Right lobe of liver (tissue), 6 donors: Measurements from ENCODE around the gene LEF1. TPM values are rescaled to one million over a fixed set of nuclear protein-coding genes. Genes with fewer than 3 reads are reported as not detected.

Source experiments
- ATAC-seq, 4 donors: fragments of 200-7000 bp; cut with Tn5 transposase; one replicate each; pipeline ENCODE4 v1.9.1; 2020; ENCODE audit warnings: mild to moderate bottlenecking in 4 of 4, moderate library complexity in 4 of 4
- DNase-seq, 3 donors: peaks; one replicate each; pipeline ENCODE4 v3.0.0-alpha.2; 2020
- H3K27ac ChIP-seq, 3 donors: fragments of 200-600 bp; one replicate each; pipeline ENCODE4 v1.8.0; 2022
- H3K27me3 ChIP-seq, 2 donors: fragments of 200-600 bp; one replicate each; pipeline ENCODE4 v1.8.0; 2022
- H3K36me3 ChIP-seq, 4 donors: fragments of 200-600 bp; sonication (generic) in 1 of 4; one replicate each; pipeline versions ENCODE4 v1.5.1 to v1.8.0; 2017 to 2022; ENCODE audit warnings: control low read depth in 1 of 4
- H3K4me1 ChIP-seq, 4 donors: fragments of 200-600 bp; sonication (generic) in 1 of 4; one replicate each; pipeline versions ENCODE4 v1.5.1 to v1.8.0; 2017 to 2022; ENCODE audit warnings: control low read depth in 1 of 4
- H3K4me3 ChIP-seq, 3 donors: fragments of 200-600 bp; one replicate each; pipeline ENCODE4 v1.8.0; 2022
- H3K9me3 ChIP-seq, 4 donors: fragments of 200-600 bp; sonication (generic) in 1 of 4; one replicate each; pipeline versions ENCODE4 v1.5.1 to v1.8.0; 2017 to 2022; ENCODE audit warnings: control low read depth in 1 of 4
- POLR2A ChIP-seq: fragments of 450-650 bp; IDR thresholded peaks from one replicate; pipeline ENCODE4 v1.6.1; 2017; ENCODE audit warnings: antibody characterized with exemption, mild to moderate bottlenecking
- WGBS: methylation state at CpG from one replicate; pipeline ENCODE4 v1.1.6; 2018; ENCODE audit warnings: low coverage, low lambda C conversion rate; ENCODE audit not compliant: insufficient coverage; ENCODE audit errors: missing lambda C conversion rate; 5-methylcytosine and 5-hydroxymethylcytosine counted together
- intact Hi-C, 2 donors: fragments of 100-400 bp; cut with DNase I; formaldehyde crosslinking; loops; one replicate each; pipeline versions ENCODE4 v1.11.2 to v1.14.1; 2022
- total RNA-seq, 6 experiments: library from RNA; depleted of rRNA in 2 of 6; stranded (reverse); fragments of >200 nt in 2 of 6; fragmentation: NEBNext Ultra II Directional in 3 of 6; extraction: Animal tissue kit (Norgen Biotek cat#: 25700) in 3 of 6; gene quantifications; one replicate each; pipeline versions ENCODE4 v1.1.0 to v1.2.4, GENCODE V29; 2016 to 2023
- TF ChIP-seq, protein P1 (sequence below), 4 donors: fragments of 200-600 bp in 3 of 4; fragments of 450-650 bp in 1 of 4; IDR thresholded peaks; one replicate each; pipeline versions ENCODE4 v1.5.1 to v1.8.0; 2016 to 2022; ENCODE audit warnings: antibody characterized with exemption in 4 of 4, mild to moderate bottlenecking in 2 of 4
- donor health status: DM: no; HTN: yes; CAD: no.
- donor health status: DM: no; HTN: no; CAD: no.
- donor health status: DM: no; HTN: no; CAD: no.
- donor health status: DM: no; HTN: yes; CAD: no.
- donor health status: DM: no; HTN: yes; CAD: no.

The LEF1 gene
- total RNA-seq, 6 experiments from 2014 or later = 0.19 to 0.66 (median 0.42) TPM; not detected in 1

GRCh38 chr4:108044951-108045686 lies 123.6 kb downstream of the LEF1 start:
- H3K27ac ChIP-seq = no peak overlapping the region
- ATAC-seq (no peak), DNase-seq (no peak)
- H3K4me1 ChIP-seq = no peaks in the 10 kb centered on the region
- H3K27me3 ChIP-seq = no peaks in the 10 kb centered on the region
- H3K9me3 ChIP-seq = no peaks in the 10 kb centered on the region
- 88% methylated on average over 9 of the region's 9 CpGs for WGBS
- no peak for TF ChIP-seq POLR2A
- TF ChIP-seq, protein P1, sequence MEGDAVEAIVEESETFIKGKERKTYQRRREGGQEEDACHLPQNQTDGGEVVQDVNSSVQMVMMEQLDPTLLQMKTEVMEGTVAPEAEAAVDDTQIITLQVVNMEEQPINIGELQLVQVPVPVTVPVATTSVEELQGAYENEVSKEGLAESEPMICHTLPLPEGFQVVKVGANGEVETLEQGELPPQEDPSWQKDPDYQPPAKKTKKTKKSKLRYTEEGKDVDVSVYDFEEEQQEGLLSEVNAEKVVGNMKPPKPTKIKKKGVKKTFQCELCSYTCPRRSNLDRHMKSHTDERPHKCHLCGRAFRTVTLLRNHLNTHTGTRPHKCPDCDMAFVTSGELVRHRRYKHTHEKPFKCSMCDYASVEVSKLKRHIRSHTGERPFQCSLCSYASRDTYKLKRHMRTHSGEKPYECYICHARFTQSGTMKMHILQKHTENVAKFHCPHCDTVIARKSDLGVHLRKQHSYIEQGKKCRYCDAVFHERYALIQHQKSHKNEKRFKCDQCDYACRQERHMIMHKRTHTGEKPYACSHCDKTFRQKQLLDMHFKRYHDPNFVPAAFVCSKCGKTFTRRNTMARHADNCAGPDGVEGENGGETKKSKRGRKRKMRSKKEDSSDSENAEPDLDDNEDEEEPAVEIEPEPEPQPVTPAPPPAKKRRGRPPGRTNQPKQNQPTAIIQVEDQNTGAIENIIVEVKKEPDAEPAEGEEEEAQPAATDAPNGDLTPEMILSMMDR (IDR thresholded peaks at IDR 0.05) = no peak
- intact Hi-C loops = no loop called here
- H3K4me3 ChIP-seq = no peak overlapping the region
- no peaks in the 10 kb centered on the region for H3K36me3 ChIP-seq

DNA sequence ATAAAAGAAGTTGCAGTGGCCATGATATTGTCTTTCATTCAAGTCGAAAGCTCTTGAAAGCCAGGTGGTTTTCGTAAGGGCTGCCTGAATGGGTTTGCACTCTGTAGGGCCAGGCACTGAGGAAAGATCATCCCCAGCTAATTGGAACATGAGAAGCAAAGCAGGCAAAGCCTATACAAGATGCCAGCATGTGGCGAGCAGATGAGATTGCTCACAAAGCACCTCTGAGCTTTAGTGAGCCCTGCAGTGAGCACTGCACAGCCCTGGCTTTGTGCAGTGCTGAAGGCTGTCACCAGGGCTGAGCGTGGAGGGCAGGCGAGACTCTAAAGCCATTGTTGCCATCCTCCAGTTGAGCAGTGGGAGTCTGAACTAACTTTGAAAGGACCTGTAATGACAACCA lies 125.2 kb downstream of the LEF1 start:
- intact Hi-C loops = no loop called here
- DNase-seq (no peak), ATAC-seq (no peak)
- H3K27me3 ChIP-seq = no peaks in the 10 kb centered on the region
- TF ChIP-seq POLR2A = no peak
- TF ChIP-seq, protein P1 (IDR thresholded peaks at IDR 0.05) = no peak
- no peaks in the 10 kb centered on the region for H3K4me1 ChIP-seq
- H3K36me3 ChIP-seq = no peaks in the 10 kb centered on the region
- no peaks in the 10 kb centered on the region for H3K9me3 ChIP-seq
- 97% methylated on average over 3 of the region's 5 CpGs for WGBS
- no peak overlapping the region for H3K4me3 ChIP-seq
- no peak overlapping the region for H3K27ac ChIP-seq

DNA sequence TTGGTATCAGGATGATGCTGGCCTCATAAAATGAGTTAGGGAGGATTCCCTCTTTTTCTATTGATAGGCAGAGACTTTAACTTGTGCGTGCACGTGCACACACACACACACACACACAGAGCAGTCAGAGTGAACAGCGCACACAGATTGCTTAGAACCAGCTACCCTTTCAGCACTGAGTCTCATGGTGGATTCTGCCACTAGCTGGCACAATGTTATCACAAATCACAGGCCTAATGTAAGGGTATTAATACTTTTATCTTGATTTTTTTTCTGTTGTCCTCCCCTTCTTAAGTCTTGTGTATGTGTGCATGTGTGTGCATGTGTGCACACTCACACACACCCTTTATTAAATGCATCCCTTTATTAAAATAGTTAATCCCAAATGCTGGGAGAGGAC lies 125.8 kb downstream of the LEF1 start:
- Histone ChIP-seq H3K9me3 (no peaks in the 10 kb centered on the region), H3K4me1 (no peaks in the 10 kb centered on the region), H3K4me3 (no peak overlapping the region), H3K27ac (no peak overlapping the region), H3K36me3 (no peaks in the 10 kb centered on the region), H3K27me3 (no peaks in the 10 kb centered on the region)
- 94% methylated on average over 2 of the region's 3 CpGs for WGBS
- DNase-seq (no peak), ATAC-seq (no peak)
- intact Hi-C loops = no loop called here
- TF ChIP-seq, protein P1 (IDR thresholded peaks at IDR 0.05) = no peak

- TF ChIP-seq, protein P1 (IDR thresholded peaks at IDR 0.05) = no peak
- no peak for TF ChIP-seq POLR2A
- H3K27me3 ChIP-seq = no peaks in the 10 kb centered on the region
- 81% methylated on average over 1 of the region's 2 CpGs for WGBS
- no peak for ATAC-seq
- no peaks in the 10 kb centered on the region for H3K4me1 ChIP-seq
- H3K4me3 ChIP-seq = no peak overlapping the region
- intact Hi-C loops = no loop called here
- H3K9me3 ChIP-seq = no peaks in the 10 kb centered on the region
- no peak for DNase-seq
- peaks cover 0 to 32% (median 6%) of the 10 kb centered on the region in 4 donors for H3K36me3 ChIP-seq
- H3K27ac ChIP-seq = no peak overlapping the region
Measured at GRCh38 chr4:108037884-108038283, 130.8 kb downstream of the LEF1 start.
